ENCODE results near the gene KAZALD1.

DNA sequence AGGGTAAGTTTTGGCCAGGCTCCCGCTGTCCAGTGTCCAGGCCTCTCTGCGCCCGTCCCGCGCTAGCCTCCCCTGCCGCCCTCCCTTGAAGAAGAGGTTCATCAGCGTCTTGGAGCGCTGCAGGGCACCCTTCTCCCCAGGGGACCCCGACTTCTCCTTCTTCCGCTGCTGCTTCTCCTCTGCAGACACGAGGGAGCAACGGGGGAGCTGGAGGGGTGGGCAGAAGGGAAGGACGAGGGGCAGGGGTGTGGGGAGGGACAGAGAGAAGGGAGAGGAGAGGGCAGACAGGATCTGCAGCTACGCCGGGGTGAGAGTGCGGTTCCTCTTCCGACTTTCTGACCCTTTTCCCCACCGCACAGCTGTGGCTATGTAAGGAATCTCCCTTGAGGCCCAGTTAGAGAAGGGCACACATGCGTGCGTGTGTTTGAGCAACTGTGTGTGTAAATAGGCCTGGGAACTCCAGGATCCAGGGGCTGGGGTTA, 43.6 kb upstream of the KAZALD1 start:
- TF ChIP-seq, protein P1, sequence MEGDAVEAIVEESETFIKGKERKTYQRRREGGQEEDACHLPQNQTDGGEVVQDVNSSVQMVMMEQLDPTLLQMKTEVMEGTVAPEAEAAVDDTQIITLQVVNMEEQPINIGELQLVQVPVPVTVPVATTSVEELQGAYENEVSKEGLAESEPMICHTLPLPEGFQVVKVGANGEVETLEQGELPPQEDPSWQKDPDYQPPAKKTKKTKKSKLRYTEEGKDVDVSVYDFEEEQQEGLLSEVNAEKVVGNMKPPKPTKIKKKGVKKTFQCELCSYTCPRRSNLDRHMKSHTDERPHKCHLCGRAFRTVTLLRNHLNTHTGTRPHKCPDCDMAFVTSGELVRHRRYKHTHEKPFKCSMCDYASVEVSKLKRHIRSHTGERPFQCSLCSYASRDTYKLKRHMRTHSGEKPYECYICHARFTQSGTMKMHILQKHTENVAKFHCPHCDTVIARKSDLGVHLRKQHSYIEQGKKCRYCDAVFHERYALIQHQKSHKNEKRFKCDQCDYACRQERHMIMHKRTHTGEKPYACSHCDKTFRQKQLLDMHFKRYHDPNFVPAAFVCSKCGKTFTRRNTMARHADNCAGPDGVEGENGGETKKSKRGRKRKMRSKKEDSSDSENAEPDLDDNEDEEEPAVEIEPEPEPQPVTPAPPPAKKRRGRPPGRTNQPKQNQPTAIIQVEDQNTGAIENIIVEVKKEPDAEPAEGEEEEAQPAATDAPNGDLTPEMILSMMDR (tag by site-specific recombination; IDR thresholded peaks at IDR 0.05), result no peak
- no peak for TF ChIP-seq ZNF184 (tag by site-specific recombination; IDR thresholded peaks at IDR 0.05)
- TF ChIP-seq ZNF24 (tag by site-specific recombination; IDR thresholded peaks at IDR 0.05), result no peak
- no peak for TF ChIP-seq YY1 (tag by site-specific recombination; IDR thresholded peaks at IDR 0.05)
- TF ChIP-seq ZNF549 (tag by site-specific recombination; IDR thresholded peaks at IDR 0.05), result no peak
- no peak for TF ChIP-seq ZNF621 (tag by site-specific recombination; IDR thresholded peaks at IDR 0.05)
- no peak for TF ChIP-seq ZNF670 (tag by site-specific recombination; IDR thresholded peaks at IDR 0.05; ENCODE audit: low read depth)
- no peak for TF ChIP-seq ZNF341 (tag by site-specific recombination; IDR thresholded peaks at IDR 0.05; ENCODE audit: low read depth)
- TF ChIP-seq ZNF354C (tag by site-specific recombination; IDR thresholded peaks at IDR 0.05; ENCODE audit: borderline replicate concordance, low read depth), result no peak

Data from HEK293 (cell line).